BJ (cell line): ENCODE measurements around the gene CACNB3. TPM values are rescaled to one million over a fixed set of nuclear protein-coding genes. Genes with fewer than 3 reads are reported as not detected.
"Not testable (repeated sequence)": the region's sequence is repeated elsewhere in the genome, so short reads cannot be mapped to it uniquely, and the experiment has no call there.

Source experiments
- CTCF ChIA-PET: fragments of 350-600 bp; formaldehyde crosslinking; extraction: SDS; loops from one replicate; lab custom pipeline; 2021; ENCODE audit warnings: antibody characterized with exemption, inconsistent platforms; lab: Yijun Ruan, JAX
- POLR2A ChIA-PET: fragments of 300-600 bp; sonication (Branson Sonifier 250); formaldehyde crosslinking; extraction: SDS; loops from one replicate; lab custom pipeline; 2021; ENCODE audit warnings: antibody characterized with exemption; lab: Charles Lee
- DNase-seq: peaks from one replicate; pipeline ENCODE4 v3.0.0-alpha.2; 2011; ENCODE audit warnings: low read depth
- H3K27me3 ChIP-seq: 2 replicates; pipeline ENCODE4 v1.6.0; 2011; ENCODE audit warnings: low read length; ENCODE audit not compliant: control insufficient read depth, insufficient read depth
- H3K36me3 ChIP-seq: 2 replicates; pipeline ENCODE4 v1.5.1; 2011; ENCODE audit warnings: low read length; ENCODE audit not compliant: control insufficient read depth, insufficient read depth
- H3K4me3 ChIP-seq: 2 replicates; pipeline ENCODE4 v1.5.1; 2011; ENCODE audit warnings: low read depth, mild to moderate bottlenecking, control low read depth, low read length
- CTCF ChIP-seq: IDR thresholded peaks from 2 replicates; pipeline ENCODE4 v1.5.1; 2011; ENCODE audit warnings: low read depth, mild to moderate bottlenecking, control low read depth, inconsistent platforms, low read length, moderate library complexity; ENCODE audit not compliant: insufficient read depth
- polyA plus RNA-seq: library from polyadenylated mRNA; depleted of rRNA; stranded (reverse); fragments of >200 nt; gene quantifications from 2 replicates; pipeline ENCODE4 v1.2.3, GENCODE V29; 2011

CACNB3 gene
- polyA plus RNA-seq, 1 experiment, result 48.2 TPM

- ChIA-PET POLR2A (no interaction called here), CTCF (interaction anchor here (1.1 to 14.0 kb wide), 4 partner anchors 8 to 130 kb away, joined by 4 to 243 read pairs (median 6); partner anchors contain the start of gene RND1)
- Histone ChIP-seq H3K36me3 (no peaks in the 10 kb centered on the region), H3K4me3 (no peak overlapping the region), H3K27me3 (peaks cover 14% of the 10 kb centered on the region)
- no peak for TF ChIP-seq CTCF
- DNase-seq, result no peak
These were observed 39.7 kb downstream of the CACNB3 start for GRCh38 chr12:48858043-48858442.

DNA sequence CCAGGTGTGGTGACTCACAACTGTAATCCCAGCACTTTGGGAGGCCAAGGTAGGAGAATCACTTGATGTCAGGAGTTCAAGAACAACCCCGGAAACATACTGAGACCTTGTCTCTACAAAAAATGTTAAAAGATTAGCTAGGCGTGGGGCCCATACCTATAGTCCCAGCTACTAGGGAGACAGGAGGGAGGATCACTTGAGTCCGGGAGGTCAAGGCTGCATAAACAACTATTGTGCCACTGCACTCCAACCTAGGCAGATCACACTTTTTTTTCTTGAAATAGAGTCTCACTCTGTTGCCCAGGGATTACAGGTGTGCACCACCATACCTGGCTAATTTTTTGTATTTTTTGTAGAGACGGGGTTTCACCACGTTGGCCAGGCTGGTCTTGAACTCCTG lies 41.3 kb downstream of the CACNB3 start:
- TF ChIP-seq CTCF, result no peak
- DNase-seq, result no peak
- H3K27me3 ChIP-seq, result peaks cover 22% of the 10 kb centered on the region
- ChIA-PET CTCF (interaction anchor here (1.8 to 14.0 kb wide), 2 partner anchors 31 to 76 kb away, joined by 5 to 243 read pairs; no protein-coding TSS in a partner anchor), POLR2A (no interaction called here)
- no peak overlapping the region for H3K4me3 ChIP-seq
- no peaks in the 10 kb centered on the region for H3K36me3 ChIP-seq

DNA sequence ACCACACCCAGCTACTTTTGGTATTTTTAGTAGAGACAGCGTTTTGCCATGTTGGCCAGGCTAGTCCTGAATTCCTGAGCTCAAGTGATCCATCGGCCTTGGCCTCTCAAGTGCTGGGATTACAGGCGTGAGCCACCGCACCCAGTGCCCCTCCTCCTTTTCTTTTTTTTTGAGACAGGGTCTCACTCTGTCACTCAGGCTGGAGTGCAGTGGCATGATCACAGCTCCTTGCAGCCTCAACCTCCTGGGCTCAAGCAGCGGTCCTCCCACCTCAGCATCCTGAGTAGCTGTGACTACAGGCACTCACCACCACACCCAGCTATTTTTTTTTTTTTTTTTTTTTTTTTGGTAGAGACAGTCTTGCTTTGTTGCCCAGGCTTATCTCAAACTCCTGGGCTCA lies 41.9 kb downstream of the CACNB3 start:
- H3K27me3 ChIP-seq, result peaks cover 28% of the 10 kb centered on the region
- H3K36me3 ChIP-seq, H3K4me3 ChIP-seq, POLR2A ChIA-PET, DNase-seq: not testable (repeated sequence)
- CTCF ChIA-PET, result interaction anchor here (1.8 to 14.0 kb wide), 2 partner anchors 30 to 76 kb away, joined by 5 to 243 read pairs; no protein-coding TSS in a partner anchor

DNA sequence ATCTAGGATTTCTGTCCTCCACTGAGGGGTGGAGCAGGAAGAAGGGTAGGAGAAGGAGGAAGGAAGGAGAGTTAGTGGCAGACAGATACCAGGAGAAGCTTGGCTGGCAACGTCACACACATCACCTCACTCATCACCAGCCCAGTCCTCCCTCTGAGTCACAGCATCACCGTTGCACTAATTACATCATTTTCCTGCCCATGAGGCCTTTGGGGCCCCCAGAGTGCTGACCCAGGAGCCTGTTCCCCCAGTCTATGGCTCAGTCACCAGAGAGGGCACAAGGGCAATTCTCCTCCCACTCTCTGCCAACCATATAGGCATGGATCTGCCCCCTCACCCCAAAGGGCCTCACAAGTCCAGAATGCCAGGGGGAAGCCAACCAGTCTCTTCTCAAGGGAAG lies 42.8 kb downstream of the CACNB3 start:
- Histone ChIP-seq H3K4me3 (no peak overlapping the region), H3K27me3 (peaks cover 28% of the 10 kb centered on the region), H3K36me3 (no peaks in the 10 kb centered on the region)
- ChIA-PET POLR2A (no interaction called here), CTCF (interaction anchor here (9.2 to 14.0 kb wide), 2 partner anchors 8 to 29 kb away, joined by 53 to 243 read pairs; partner anchors contain the start of gene DDX23)
- no peak for DNase-seq
- no peak for TF ChIP-seq CTCF

- TF ChIP-seq CTCF, result no peak
- ChIA-PET CTCF (interaction anchor here (1.2 to 14.0 kb wide), 4 partner anchors 9 to 48 kb away, joined by 3 to 243 read pairs (median 28); partner anchors contain the start of gene DDX23), POLR2A (no interaction called here)
- no peak overlapping the region for H3K4me3 ChIP-seq
- no peak for DNase-seq
- no peaks in the 10 kb centered on the region for H3K36me3 ChIP-seq
- H3K27me3 ChIP-seq, result peaks cover 24% of the 10 kb centered on the region
These were observed 44.5 kb downstream of the CACNB3 start for GRCh38 chr12:48862760-48863159.

GRCh38 chr12:48863291-48863690 lies 45.0 kb downstream of the CACNB3 start:
- Histone ChIP-seq H3K4me3 (no peak overlapping the region), H3K36me3 (no peaks in the 10 kb centered on the region), H3K27me3 (peaks cover 22% of the 10 kb centered on the region)
- CTCF ChIA-PET, result interaction anchor here (1.3 to 9.2 kb wide), 2 partner anchors 10 kb away, joined by 3 to 53 read pairs; partner anchors contain the start of gene DDX23
- no peak for DNase-seq
- TF ChIP-seq CTCF, result no peak
- POLR2A ChIA-PET, result no interaction called here
